GM12878 (cell line): ENCODE measurements around the gene ZNF662.

ENCODE experiments used
- BCLAF1 ChIP-seq: fragments of 450-650 bp; IDR thresholded peaks from 2 replicates; pipeline ENCODE4 v1.6.1; 2017; ENCODE audit warnings: antibody characterized with exemption, mild to moderate bottlenecking, moderate library complexity
- CTCF ChIP-seq, 3 experiments: IDR thresholded peaks in 2 of 3; conservative IDR thresholded peaks in 1 of 3; 2 replicates each; pipeline ENCODE4 v1.5.1; 2011; ENCODE audit warnings: low read depth in 3 of 3, low read length in 3 of 3, mild to moderate bottlenecking in 3 of 3, control low read depth in 2 of 3, moderate library complexity in 2 of 3, inconsistent platforms in 1 of 3, mixed read lengths in 1 of 3; ENCODE audit not compliant: control insufficient read depth in 2 of 3, insufficient read depth in 1 of 3; ENCODE audit errors: extremely low read depth in 1 of 3
- FOXM1 ChIP-seq: IDR thresholded peaks from 2 replicates; pipeline ENCODE4 v1.6.1; 2012; ENCODE audit warnings: low read depth, mild to moderate bottlenecking, inconsistent platforms, low read length, moderate library complexity
- RFX5 ChIP-seq: IDR thresholded peaks from 2 replicates; pipeline ENCODE4 v1.6.1; 2011; ENCODE audit warnings: low read depth, low read length, improper control_type of control experiment
- YY1 ChIP-seq: IDR thresholded peaks from 2 replicates; pipeline ENCODE4 v1.6.1; 2011; ENCODE audit warnings: low read depth, mild to moderate bottlenecking, low read length

GRCh38 chr3:42892807-42893206 is 13.1 kb upstream of the ZNF662 start:
- no peak for TF ChIP-seq YY1
- no peak for TF ChIP-seq BCLAF1
- no peak for TF ChIP-seq CTCF (IDR thresholded peaks at IDR 0.05 in 2 of 3, conservative IDR thresholded peaks at IDR 0.05 in 1 of 3; ENCODE audit: control insufficient read depth in 2 of 3, extremely low read depth in 1 of 3, insufficient read depth in 1 of 3, low read depth in 3 of 3, low read length in 3 of 3)
- TF ChIP-seq RFX5: no peak
- no peak for TF ChIP-seq FOXM1
